ENCODE results near the gene PHEX. TPM values are rescaled to one million over a fixed set of nuclear protein-coding genes. Genes with fewer than 3 reads are reported as not detected.

Gene PHEX
- total RNA-seq, 1 donor, result 1.4 TPM

GRCh38 chrX:22037225-22037624 is 5.1 kb downstream of the PHEX start:
- no peaks in the 10 kb centered on the region for H3K27me3 ChIP-seq (ENCODE audit: insufficient read depth, low read length)
- H2AFZ ChIP-seq (ENCODE audit: low read length), result no peak overlapping the region
- no peak for DNase-seq (ENCODE audit: insufficient read length, low spot score, missing footprints)
- H3K27ac ChIP-seq (ENCODE audit: low read depth, low read length), result no peak overlapping the region
- no peaks in the 10 kb centered on the region for H3K9me3 ChIP-seq (ENCODE audit: low read depth, low read length)
- H3K4me2 ChIP-seq (ENCODE audit: insufficient read depth, low read length), result no peak overlapping the region
- no peaks in the 10 kb centered on the region for H4K20me1 ChIP-seq (ENCODE audit: insufficient read depth, low read length)
- H3K4me1 ChIP-seq (ENCODE audit: insufficient read depth, low read length), result no peaks in the 10 kb centered on the region
- H3K36me3 ChIP-seq (ENCODE audit: insufficient read depth, low read length), result no peaks in the 10 kb centered on the region
- no peaks in the 10 kb centered on the region for H3K79me2 ChIP-seq (ENCODE audit: insufficient read depth, low read length)
- TF ChIP-seq CTCF (IDR thresholded peaks at IDR 0.05; ENCODE audit: extremely low read depth, low read depth, low read length), result no peak
- no peak overlapping the region for H3K4me3 ChIP-seq (ENCODE audit: insufficient read depth, low read length)

- no peak overlapping the region for H2AFZ ChIP-seq (ENCODE audit: low read length)
- H3K79me2 ChIP-seq (ENCODE audit: insufficient read depth, low read length), result no peaks in the 10 kb centered on the region
- no peaks in the 10 kb centered on the region for H4K20me1 ChIP-seq (ENCODE audit: insufficient read depth, low read length)
- no peaks in the 10 kb centered on the region for H3K27me3 ChIP-seq (ENCODE audit: insufficient read depth, low read length)
- peak overlapping the region; percentile 1 for H3K4me2 ChIP-seq (ENCODE audit: insufficient read depth, low read length)
- H3K4me1 ChIP-seq (ENCODE audit: insufficient read depth, low read length), result no peaks in the 10 kb centered on the region
- no peak for DNase-seq (ENCODE audit: insufficient read length, low spot score, missing footprints)
- H3K9me3 ChIP-seq (ENCODE audit: low read depth, low read length), result no peaks in the 10 kb centered on the region
- no peak overlapping the region for H3K27ac ChIP-seq (ENCODE audit: low read depth, low read length)
- H3K4me3 ChIP-seq (ENCODE audit: insufficient read depth, low read length), result no peak overlapping the region
- TF ChIP-seq CTCF (IDR thresholded peaks at IDR 0.05; ENCODE audit: extremely low read depth, low read depth, low read length), result no peak
- no peaks in the 10 kb centered on the region for H3K36me3 ChIP-seq (ENCODE audit: insufficient read depth, low read length)
Observed at GRCh38 chrX:22037911-22038537, 5.9 kb downstream of the PHEX start.

GRCh38 chrX:22039541-22039940 is 7.4 kb downstream of the PHEX start:
- no peak overlapping the region for H3K27ac ChIP-seq (ENCODE audit: low read depth, low read length)
- H3K27me3 ChIP-seq (ENCODE audit: insufficient read depth, low read length), result no peaks in the 10 kb centered on the region
- no peaks in the 10 kb centered on the region for H3K36me3 ChIP-seq (ENCODE audit: insufficient read depth, low read length)
- H3K9me3 ChIP-seq (ENCODE audit: low read depth, low read length), result no peaks in the 10 kb centered on the region
- no peaks in the 10 kb centered on the region for H3K79me2 ChIP-seq (ENCODE audit: insufficient read depth, low read length)
- TF ChIP-seq CTCF (IDR thresholded peaks at IDR 0.05; ENCODE audit: extremely low read depth, low read depth, low read length), result no peak
- no peaks in the 10 kb centered on the region for H4K20me1 ChIP-seq (ENCODE audit: insufficient read depth, low read length)
- H3K4me1 ChIP-seq (ENCODE audit: insufficient read depth, low read length), result no peaks in the 10 kb centered on the region
- no peak overlapping the region for H2AFZ ChIP-seq (ENCODE audit: low read length)
- no peak for DNase-seq (ENCODE audit: insufficient read length, low spot score, missing footprints)
- H3K4me3 ChIP-seq (ENCODE audit: insufficient read depth, low read length), result no peak overlapping the region
- no peak overlapping the region for H3K4me2 ChIP-seq (ENCODE audit: insufficient read depth, low read length)

GRCh38 chrX:22040184-22040583 is 8.1 kb downstream of the PHEX start:
- H4K20me1 ChIP-seq (ENCODE audit: insufficient read depth, low read length), result no peaks in the 10 kb centered on the region
- H3K4me1 ChIP-seq (ENCODE audit: insufficient read depth, low read length), result no peaks in the 10 kb centered on the region
- DNase-seq (ENCODE audit: insufficient read length, low spot score, missing footprints), result no peak
- H3K4me3 ChIP-seq (ENCODE audit: insufficient read depth, low read length), result no peak overlapping the region
- H3K27me3 ChIP-seq (ENCODE audit: insufficient read depth, low read length), result no peaks in the 10 kb centered on the region
- H3K79me2 ChIP-seq (ENCODE audit: insufficient read depth, low read length), result no peaks in the 10 kb centered on the region
- no peak overlapping the region for H3K4me2 ChIP-seq (ENCODE audit: insufficient read depth, low read length)
- H3K27ac ChIP-seq (ENCODE audit: low read depth, low read length), result no peak overlapping the region
- H2AFZ ChIP-seq (ENCODE audit: low read length), result no peak overlapping the region
- no peak for TF ChIP-seq CTCF (IDR thresholded peaks at IDR 0.05; ENCODE audit: extremely low read depth, low read depth, low read length)
- H3K9me3 ChIP-seq (ENCODE audit: low read depth, low read length), result no peaks in the 10 kb centered on the region
- H3K36me3 ChIP-seq (ENCODE audit: insufficient read depth, low read length), result no peaks in the 10 kb centered on the region
